Activated CD4-positive, alpha-beta T cell treated with anti-CD3 and anti-CD28 coated beads, Interleukin-2, Interleukin-6, amounts not matched to agents 100 ng/mL and 50 ng/mL, durations not matched to agents 16 hours and 8 hours (primary cell): ENCODE data around the gene ZBTB16.
A peak's percentile ranks its signal among the peaks of the same experiment; 100 is the strongest.

Experiments used
- DNase-seq: peaks from one replicate; pipeline ENCODE4 v3.0.0-alpha.2; 2020

Gene ZBTB16

DNA sequence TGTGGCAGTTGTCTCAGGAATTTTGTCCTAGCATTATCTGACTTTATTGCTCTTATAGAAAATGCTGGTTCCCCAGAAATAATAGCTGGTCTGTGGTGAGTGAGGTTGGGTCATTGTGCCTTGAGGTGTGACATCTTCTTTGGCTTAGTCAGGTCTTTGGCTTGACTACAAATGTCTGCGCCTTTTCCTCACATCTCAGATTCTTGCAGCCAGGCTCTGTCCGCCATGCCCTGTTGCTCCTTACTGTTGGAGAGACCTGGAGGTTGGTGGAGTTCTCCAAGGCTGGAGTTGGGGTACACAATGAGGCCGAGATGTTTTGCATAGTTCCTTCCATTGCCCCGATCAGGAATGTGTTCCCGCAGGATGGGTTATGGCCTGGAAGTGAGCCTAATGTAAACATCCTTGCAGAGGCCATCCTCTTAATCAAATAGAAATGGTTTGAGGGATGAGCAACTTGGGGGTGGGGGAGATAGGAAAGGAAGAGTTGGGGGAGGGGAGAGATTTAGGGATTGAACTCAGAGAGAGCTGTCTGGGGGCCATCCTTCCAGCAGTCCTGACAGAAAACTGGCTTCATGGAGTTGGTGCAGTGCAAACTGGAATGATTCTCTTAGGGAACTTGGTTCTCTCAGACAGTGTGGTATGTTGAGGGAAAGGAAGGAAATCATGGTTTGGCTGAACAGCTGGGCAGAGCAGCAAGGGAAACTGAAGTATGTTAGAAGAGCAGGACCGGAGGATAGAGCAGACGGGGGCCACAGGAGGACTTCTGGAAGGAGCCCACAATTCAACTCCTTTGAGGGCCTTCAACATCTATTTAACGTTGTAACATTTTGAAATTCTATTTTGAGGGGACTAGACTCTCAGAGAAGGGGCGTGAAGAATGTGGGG is 49.9 kb downstream of the ZBTB16 start:
- DNase-seq, result no peak

- DNase-seq, result no peak
Measured at GRCh38 chr11:114110123-114110522, 50.6 kb downstream of the ZBTB16 start.

- DNase-seq, result no peak
Measured at GRCh38 chr11:114110952-114111947, 51.7 kb downstream of the ZBTB16 start.

GRCh38 chr11:114115451-114115928 is 56.0 kb downstream of the ZBTB16 start:
- no peak for DNase-seq

- DNase-seq, result no peak
Measured at GRCh38 chr11:114116357-114116756, 56.8 kb downstream of the ZBTB16 start.

- no peak for DNase-seq
Measured at GRCh38 chr11:114116800-114117199, 57.3 kb downstream of the ZBTB16 start.

DNA sequence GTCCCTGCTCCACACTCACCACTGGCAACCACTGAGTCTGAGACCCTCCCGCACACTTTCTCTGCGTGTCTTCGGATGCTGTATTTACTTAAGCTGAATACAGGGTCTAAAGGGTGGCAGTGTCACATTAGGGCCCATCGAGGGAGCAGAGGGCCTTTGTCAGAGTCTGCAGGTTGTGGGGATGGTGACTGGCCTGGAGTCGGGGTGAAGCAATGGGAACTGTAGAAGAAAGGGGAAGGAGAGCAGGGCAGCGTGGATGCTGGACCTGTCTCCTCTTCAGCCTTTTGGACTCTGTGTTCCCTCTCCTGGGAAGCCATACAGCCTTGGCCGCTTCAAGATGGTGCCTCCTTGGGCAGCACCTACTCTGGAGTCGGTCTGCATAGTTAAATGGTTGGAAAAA is 61.1 kb downstream of the ZBTB16 start:
- DNase-seq, result no peak

GRCh38 chr11:114121138-114121537 is 61.6 kb downstream of the ZBTB16 start:
- DNase-seq, result no peak

- DNase-seq, result no peak
Measured at GRCh38 chr11:114121804-114122504, 62.4 kb downstream of the ZBTB16 start.

DNA sequence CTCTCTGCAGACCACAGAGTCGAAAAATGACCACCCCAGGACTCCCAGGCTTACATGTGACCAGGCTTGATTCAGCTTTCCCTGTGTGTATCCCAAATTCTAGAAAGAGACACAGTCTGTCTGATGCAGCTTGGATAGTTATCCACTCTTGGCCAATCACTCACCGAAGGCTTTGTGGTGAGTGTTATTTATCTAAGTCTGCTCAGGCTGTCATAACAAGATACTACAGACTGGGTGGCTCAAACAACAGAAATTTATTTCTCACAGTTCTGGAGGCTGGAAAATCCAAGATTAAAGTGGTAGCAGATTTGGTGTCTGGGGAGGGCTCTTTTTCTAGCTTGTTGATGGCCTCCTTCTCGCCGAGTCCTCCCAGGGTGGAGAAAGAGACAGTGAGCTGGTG is 63.2 kb downstream of the ZBTB16 start:
- DNase-seq, result no peak

DNA sequence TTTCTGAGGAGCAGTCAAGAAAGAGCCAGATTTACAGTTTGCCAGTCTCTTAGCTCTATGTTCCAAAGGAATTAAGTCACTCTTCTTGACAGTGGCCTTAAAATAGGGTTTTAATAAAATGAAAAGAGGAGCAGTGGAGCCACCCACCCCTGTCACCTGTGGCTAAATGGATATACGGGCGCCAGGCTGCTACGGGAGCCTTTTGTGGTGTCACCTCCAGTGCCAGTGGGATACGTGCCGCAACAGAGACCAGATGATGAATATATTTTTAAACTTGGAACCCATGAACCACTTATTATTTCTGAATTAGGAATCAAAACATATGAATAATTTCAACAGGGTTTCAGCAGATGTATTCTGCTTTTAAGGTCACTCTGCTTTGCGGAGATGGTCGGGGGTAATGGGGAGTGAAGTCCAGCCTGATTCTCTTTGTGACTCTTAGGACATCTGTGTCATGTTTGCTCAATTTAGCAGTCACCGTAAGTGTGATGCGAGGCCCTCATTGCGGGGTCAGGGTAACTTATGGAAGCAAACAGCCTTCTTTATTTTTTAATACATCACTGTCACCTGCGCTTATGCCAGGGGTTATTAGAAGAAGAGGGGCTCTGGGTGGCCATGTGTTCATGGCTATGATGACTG is 64.3 kb downstream of the ZBTB16 start:
- no peak for DNase-seq

DNA sequence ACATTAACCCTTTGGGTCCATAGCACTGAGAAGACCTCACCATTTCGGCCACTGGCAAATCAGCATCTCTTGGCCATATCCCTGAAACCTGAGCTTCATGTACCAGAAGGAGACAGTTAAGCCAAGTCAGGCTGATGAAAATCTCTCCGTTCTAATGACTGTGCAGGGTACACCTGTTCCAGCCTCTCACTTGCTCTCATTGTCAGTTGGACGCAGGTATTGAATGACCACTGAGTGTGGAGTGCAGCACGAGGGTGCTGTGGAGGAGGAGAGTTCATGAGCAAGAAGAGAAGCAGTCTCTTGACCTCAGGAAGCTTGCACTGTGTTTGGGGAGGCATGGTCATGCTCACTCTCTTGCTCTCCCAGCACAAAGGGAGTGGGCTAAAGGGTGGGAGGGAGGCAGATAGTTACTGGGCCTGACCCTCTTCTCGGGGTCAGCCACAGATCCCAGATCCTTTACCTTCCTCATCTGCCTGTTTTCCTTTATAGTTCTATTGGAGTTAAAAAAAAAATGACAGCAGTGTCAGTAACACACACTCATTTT is 65.2 kb downstream of the ZBTB16 start:
- no peak for DNase-seq

GRCh38 chr11:114125531-114125930 is 66.0 kb downstream of the ZBTB16 start:
- no peak for DNase-seq

- DNase-seq, result no peak
Measured at GRCh38 chr11:114125959-114126358, 66.4 kb downstream of the ZBTB16 start.

DNA sequence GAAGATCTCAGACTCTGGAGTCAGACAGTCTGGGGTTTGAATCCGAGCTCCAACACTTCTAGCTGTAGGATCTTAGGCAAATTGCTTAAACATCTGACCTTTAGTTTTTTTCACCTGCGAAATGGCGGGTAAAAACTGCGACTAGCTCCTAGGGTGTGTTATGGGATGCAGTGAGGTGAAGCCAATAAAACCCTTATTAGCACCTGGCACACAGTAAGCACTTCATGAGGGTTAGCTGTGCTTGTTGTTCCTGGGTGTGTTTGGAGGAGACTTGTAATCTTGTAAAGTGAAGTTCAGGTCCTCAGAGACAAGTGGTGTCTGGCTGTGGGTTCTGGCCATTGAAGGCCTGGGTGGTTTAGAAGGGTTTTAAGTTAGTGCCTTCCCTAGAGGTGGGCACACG is 68.9 kb downstream of the ZBTB16 start:
- DNase-seq, result no peak

GRCh38 chr11:114129142-114129541 is 69.6 kb downstream of the ZBTB16 start:
- no peak for DNase-seq

- DNase-seq, result no peak
Measured at GRCh38 chr11:114129699-114130098, 70.2 kb downstream of the ZBTB16 start.

DNA sequence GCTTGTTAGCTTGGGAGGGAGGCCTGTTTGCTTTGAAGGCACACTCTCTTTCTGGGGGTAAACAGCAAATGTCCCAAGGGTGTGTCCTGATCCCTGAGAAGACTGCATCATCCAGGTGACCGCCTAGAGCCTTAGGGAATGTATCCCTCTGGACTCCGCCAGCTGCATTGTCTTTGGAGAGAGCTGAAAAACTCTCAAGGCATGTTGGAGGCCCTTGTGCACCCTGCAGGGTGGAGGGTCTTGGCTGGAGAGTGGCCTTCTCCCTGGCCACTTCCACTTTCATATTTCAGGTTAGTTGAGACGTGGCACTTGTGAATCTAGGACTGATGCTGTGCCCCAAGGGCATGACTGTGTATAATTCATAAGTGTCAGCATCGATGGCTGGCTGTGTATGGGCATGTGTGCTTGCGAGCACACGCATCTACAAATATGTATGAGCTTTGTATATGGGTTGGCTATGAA is 70.6 kb downstream of the ZBTB16 start:
- DNase-seq, result no peak

GRCh38 chr11:114130629-114131277 is 71.2 kb downstream of the ZBTB16 start:
- DNase-seq, result no peak

GRCh38 chr11:114131461-114131864 is 72.0 kb downstream of the ZBTB16 start:
- DNase-seq, result peak; percentile 47

DNA sequence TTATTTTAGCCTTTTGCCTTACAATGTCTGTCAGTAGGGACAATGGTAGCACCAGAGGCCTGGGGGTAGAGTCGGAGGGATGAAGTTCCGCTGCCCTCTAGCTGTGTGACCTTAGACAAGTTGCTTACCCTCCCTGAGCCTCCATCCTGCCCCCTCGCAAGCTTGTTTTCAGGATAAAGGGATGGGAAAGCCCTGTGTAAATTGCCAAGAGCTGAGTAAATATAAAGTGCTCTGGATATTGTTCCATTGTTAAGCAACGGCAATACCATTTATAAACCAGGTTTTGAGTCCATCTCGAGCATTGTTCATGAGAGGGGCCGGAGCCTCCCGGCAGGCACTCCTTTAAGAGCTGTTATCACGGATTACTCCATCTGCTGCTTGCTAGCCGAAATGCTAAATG is 72.9 kb downstream of the ZBTB16 start:
- DNase-seq, result no peak
